Pancreas (tissue), 10 donors: ENCODE results near the gene SLCO3A1. TPM values are rescaled to one million over a fixed set of nuclear protein-coding genes. Genes with fewer than 3 reads are reported as not detected.

Source experiments
- ATAC-seq, 4 donors: fragments of 200-7000 bp; cut with Tn5 transposase; one replicate each; pipeline versions ENCODE4 v1.8.0 to v1.9.1; 2020; ENCODE audit warnings: mild to moderate bottlenecking in 4 of 4, moderate library complexity in 4 of 4
- DNase-seq, 6 donors: peaks; one replicate each; pipeline ENCODE4 v3.0.0-alpha.2; 2020
- FAIRE-seq: peaks from 2 replicates; lab custom pipeline; 2012; peaks lifted over from hg19 to GRCh38; lab: Jason Lieb, UNC
- H3K27ac ChIP-seq, 4 donors: fragments of 200-600 bp; sonication (generic); 1 replicate in 3 of 4; 2 replicates in 1 of 4; pipeline versions ENCODE4 v1.5.0 to v1.8.0; 2020
- H3K27me3 ChIP-seq, 4 donors: fragments of 200-600 bp; one replicate each; pipeline ENCODE4 v1.8.0; 2021
- H3K36me3 ChIP-seq, 3 donors: fragments of 200-600 bp; sonication (generic) in 1 of 3; one replicate each; pipeline versions ENCODE4 v1.5.0 to v1.8.0; 2020 to 2021
- H3K4me1 ChIP-seq, 3 donors: fragments of 200-600 bp; one replicate each; pipeline ENCODE4 v1.8.0; 2021
- H3K4me3 ChIP-seq, 4 donors: fragments of 200-600 bp; sonication (generic) in 2 of 4; one replicate each; pipeline versions ENCODE4 v1.5.0 to v1.8.0; 2020 to 2021
- H3K9me3 ChIP-seq, 4 donors: fragments of 200-600 bp; one replicate each; pipeline ENCODE4 v1.8.0; 2021
- WGBS, 2 donors: extraction: QIAGEN DNeasy Blood & Tissue Kit; methylation state at CpG; one replicate each; pipeline ENCODE4 v1.1.7; 2013; 5-methylcytosine and 5-hydroxymethylcytosine counted together
- intact Hi-C, 3 donors: fragments of 100-400 bp; cut with DNase I; formaldehyde crosslinking; loops; one replicate each; pipeline versions ENCODE4 v1.11.1 to v1.14.2; 2022
- polyA plus RNA-seq, 2 donors: library from polyadenylated mRNA; stranded (reverse); fragments of 200-250 nt; gene quantifications; one replicate each; pipeline ENCODE4 v1.2.3, GENCODE V29; 2013
- total RNA-seq, 6 donors: library from RNA; stranded (reverse); fragmentation: NEBNext Ultra II Directional in 4 of 6; extraction: Animal tissue kit (Norgen Biotek cat#: 25700) in 4 of 6; gene quantifications; one replicate each; pipeline versions ENCODE4 v1.2.1 to v1.2.4, GENCODE V29; 2021 to 2023
- TF ChIP-seq, protein P1 (sequence below), 4 donors: fragments of 200-600 bp; sonication (generic) in 3 of 4; IDR thresholded peaks; one replicate each; pipeline versions ENCODE4 v1.5.0 to v1.8.0; 2021; ENCODE audit warnings: antibody characterized with exemption in 4 of 4
- donor health status: healthy with polysubstance abuse.
- donor health status: DM: no; HTN: no; CAD: no; lungs with moderate emphysema.
- donor health status: DM: no; HTN: no; CAD: no.
- donor health status: control.
- donor health status: control.
- donor health status: Bipolar disorder and iron deficiency.
- donor health status: DM: yes; HTN: yes; CAD: no.
- donor health status: DM: no; HTN: no; CAD: no.
- donor health status: DM: no; HTN: no; CAD: no.
- donor health status: DM: yes; HTN: yes; CAD: no.

The SLCO3A1 gene
- total and polyA plus RNA-seq, 8 donors, result 3.4 to 15.5 (median 6.7) TPM

DNA sequence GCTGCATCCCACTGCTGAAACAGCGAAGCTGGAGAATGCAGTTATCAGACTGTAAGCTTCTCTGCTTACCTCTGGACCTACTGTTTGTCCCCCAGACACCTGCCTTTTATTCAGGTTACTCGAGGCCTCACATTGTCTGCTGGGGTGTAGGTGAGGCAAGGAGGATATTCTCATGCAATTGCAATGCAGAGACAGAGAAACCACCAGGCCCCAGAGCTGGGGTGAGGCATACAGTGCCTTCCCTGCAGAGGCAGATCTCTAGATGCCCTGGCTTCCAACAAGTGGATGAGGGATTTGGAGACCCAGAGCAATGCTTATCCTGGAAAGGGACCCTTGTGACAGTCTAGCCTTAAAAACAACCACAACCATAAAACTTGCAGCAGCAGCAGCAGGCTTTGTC, 276.7 kb downstream of the SLCO3A1 start:
- Histone ChIP-seq H3K27ac (no peak overlapping the region), H3K36me3 (no peaks in the 10 kb centered on the region), H3K4me1 (no peaks in the 10 kb centered on the region), H3K4me3 (no peak overlapping the region), H3K27me3 (no peaks in the 10 kb centered on the region), H3K9me3 (no peaks in the 10 kb centered on the region)
- ATAC-seq (no peak), FAIRE-seq (no peak), DNase-seq (no peak)
- intact Hi-C loops, result no loop called here
- TF ChIP-seq, protein P1, sequence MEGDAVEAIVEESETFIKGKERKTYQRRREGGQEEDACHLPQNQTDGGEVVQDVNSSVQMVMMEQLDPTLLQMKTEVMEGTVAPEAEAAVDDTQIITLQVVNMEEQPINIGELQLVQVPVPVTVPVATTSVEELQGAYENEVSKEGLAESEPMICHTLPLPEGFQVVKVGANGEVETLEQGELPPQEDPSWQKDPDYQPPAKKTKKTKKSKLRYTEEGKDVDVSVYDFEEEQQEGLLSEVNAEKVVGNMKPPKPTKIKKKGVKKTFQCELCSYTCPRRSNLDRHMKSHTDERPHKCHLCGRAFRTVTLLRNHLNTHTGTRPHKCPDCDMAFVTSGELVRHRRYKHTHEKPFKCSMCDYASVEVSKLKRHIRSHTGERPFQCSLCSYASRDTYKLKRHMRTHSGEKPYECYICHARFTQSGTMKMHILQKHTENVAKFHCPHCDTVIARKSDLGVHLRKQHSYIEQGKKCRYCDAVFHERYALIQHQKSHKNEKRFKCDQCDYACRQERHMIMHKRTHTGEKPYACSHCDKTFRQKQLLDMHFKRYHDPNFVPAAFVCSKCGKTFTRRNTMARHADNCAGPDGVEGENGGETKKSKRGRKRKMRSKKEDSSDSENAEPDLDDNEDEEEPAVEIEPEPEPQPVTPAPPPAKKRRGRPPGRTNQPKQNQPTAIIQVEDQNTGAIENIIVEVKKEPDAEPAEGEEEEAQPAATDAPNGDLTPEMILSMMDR (IDR thresholded peaks at IDR 0.05), result no peak
- 63 to 69% methylated on average over 2 of the region's 2 CpGs for WGBS, 2 donors

DNA sequence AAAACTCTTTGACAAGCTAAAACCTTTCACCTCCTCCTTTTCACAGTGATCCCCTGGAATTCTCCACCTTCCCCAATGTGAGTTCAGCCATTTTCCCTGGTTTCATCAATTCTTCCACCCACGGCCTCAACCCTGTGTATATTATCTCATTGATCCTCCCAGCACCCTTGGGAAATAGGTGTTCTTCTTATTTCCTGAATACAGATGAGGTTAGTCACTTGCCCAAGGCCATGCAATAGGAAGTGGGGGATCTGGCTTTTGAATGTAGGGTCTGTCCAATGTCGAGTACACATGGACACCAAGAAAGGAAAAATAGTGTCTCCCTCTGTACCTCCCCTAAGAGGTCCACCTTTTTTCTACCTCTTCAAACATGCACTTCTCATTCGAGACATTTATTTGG, 277.4 kb downstream of the SLCO3A1 start:
- 70 to 84% methylated on average over 3 of the region's 3 CpGs for WGBS, 2 donors
- FAIRE-seq (no peak), ATAC-seq (no peak), DNase-seq (no peak)
- Histone ChIP-seq H3K4me3 (no peak overlapping the region), H3K36me3 (no peaks in the 10 kb centered on the region), H3K27me3 (no peaks in the 10 kb centered on the region), H3K27ac (no peak overlapping the region), H3K4me1 (no peaks in the 10 kb centered on the region), H3K9me3 (no peaks in the 10 kb centered on the region)
- TF ChIP-seq, protein P1 (IDR thresholded peaks at IDR 0.05), result no peak
- intact Hi-C loops, result no loop called here

GRCh38 chr15:92132982-92133755, 279.7 kb downstream of the SLCO3A1 start:
- Histone ChIP-seq H3K27ac (no peak overlapping the region), H3K4me3 (no peak overlapping the region), H3K36me3 (no peaks in the 10 kb centered on the region), H3K9me3 (no peaks in the 10 kb centered on the region), H3K27me3 (no peaks in the 10 kb centered on the region), H3K4me1 (no peaks in the 10 kb centered on the region)
- intact Hi-C loops, result no loop called here
- DNase-seq, result no peak
- WGBS, 2 donors, result 88 to 90% methylated on average over 17 of the region's 17 CpGs
- no peak for FAIRE-seq
- TF ChIP-seq, protein P1 (IDR thresholded peaks at IDR 0.05), result no peak
- no peak for ATAC-seq

DNA sequence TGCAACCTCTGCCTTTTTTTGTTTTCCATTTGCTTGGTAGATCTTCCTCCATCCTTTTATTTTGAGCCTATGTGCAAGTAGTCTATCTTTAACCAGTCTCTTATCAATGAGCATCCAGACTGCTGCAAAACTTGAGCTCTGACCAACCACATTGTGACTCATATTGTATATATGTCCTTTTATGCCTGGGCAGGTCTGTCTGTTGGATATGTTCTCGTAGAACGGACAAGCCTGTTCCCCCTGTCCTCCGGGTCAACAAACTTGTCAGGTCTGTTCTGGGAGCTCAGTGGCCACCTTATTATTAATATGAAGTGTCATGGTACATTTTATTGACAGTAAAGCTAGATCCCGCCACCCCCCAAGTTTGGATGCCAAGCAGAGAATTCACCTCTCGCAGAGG, 287.3 kb downstream of the SLCO3A1 start:
- Histone ChIP-seq H3K27ac (no peak overlapping the region), H3K27me3 (no peaks in the 10 kb centered on the region), H3K9me3 (no peaks in the 10 kb centered on the region), H3K4me1 (no peaks in the 10 kb centered on the region), H3K36me3 (no peaks in the 10 kb centered on the region), H3K4me3 (no peak overlapping the region)
- DNase-seq, result no peak
- intact Hi-C loops, result no loop called here
- ATAC-seq, result no peak
- 70 to 76% methylated on average over 5 of the region's 5 CpGs for WGBS, 2 donors
- FAIRE-seq, result no peak
- TF ChIP-seq, protein P1 (IDR thresholded peaks at IDR 0.05), result no peak

DNA sequence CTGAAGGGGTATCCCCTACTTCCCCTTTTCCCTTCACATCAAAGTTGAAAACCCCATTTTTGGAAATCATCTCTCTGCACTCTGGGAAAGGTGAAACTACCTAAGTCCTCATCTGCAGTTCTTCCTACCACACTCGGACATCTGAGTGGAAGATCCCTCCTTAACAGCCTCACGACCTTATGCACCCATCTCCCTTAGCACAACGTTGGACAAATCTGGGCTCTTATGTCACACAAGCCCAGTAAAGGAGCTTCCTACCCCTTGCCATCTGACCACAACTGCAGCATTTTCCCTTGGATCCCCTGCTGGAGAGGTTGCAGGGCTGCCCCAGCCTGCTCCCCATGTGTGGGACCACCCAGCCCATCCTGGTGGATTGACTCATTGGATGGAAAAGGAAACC, 288.1 kb downstream of the SLCO3A1 start:
- FAIRE-seq (no peak), DNase-seq (no peak), ATAC-seq (no peak)
- no peaks in the 10 kb centered on the region for H3K27me3 ChIP-seq
- H3K36me3 ChIP-seq, result no peaks in the 10 kb centered on the region
- no peak overlapping the region for H3K27ac ChIP-seq
- TF ChIP-seq, protein P1 (IDR thresholded peaks at IDR 0.05), result no peak
- no peak overlapping the region for H3K4me3 ChIP-seq
- H3K4me1 ChIP-seq, result no peaks in the 10 kb centered on the region
- 42 to 61% methylated on average over 3 of the region's 3 CpGs for WGBS, 2 donors
- no peaks in the 10 kb centered on the region for H3K9me3 ChIP-seq
- intact Hi-C loops, result no loop called here
